Adipocyte (in vitro differentiated cells): ENCODE measurements around the gene AURKAIP1.

Source experiments
- DNase-seq: peaks from one replicate; pipeline ENCODE4 v3.0.0-alpha.2; 2015; ENCODE audit warnings: low read depth
- H3K27me3 ChIP-seq: replicated peaks from 2 replicates; pipeline ENCODE4 v1.7.0; 2013; ENCODE audit warnings: mild to moderate bottlenecking, low read length, moderate library complexity; ENCODE audit not compliant: control insufficient read depth, insufficient read depth
- H3K36me3 ChIP-seq: 2 replicates; pipeline ENCODE4 v1.7.0; 2013; ENCODE audit warnings: low read length, mild to moderate bottlenecking, moderate library complexity; ENCODE audit not compliant: control insufficient read depth, insufficient read depth, severe bottlenecking
- H3K4me1 ChIP-seq: 2 replicates; pipeline ENCODE4 v1.7.0; 2013; ENCODE audit warnings: mild to moderate bottlenecking, low read length, moderate library complexity; ENCODE audit not compliant: control insufficient read depth, insufficient read depth
- H3K4me3 ChIP-seq: 2 replicates; pipeline ENCODE4 v1.7.0; 2013; ENCODE audit warnings: mild to moderate bottlenecking, low read length, moderate library complexity
- H3K9ac ChIP-seq: 2 replicates; pipeline ENCODE4 v1.7.0; 2013; ENCODE audit warnings: mild to moderate bottlenecking, low read length, moderate library complexity
- H3K9me3 ChIP-seq: 2 replicates; pipeline ENCODE4 v1.7.0; 2013; ENCODE audit warnings: mild to moderate bottlenecking, low read length, moderate library complexity; ENCODE audit not compliant: control insufficient read depth

Gene AURKAIP1

DNA sequence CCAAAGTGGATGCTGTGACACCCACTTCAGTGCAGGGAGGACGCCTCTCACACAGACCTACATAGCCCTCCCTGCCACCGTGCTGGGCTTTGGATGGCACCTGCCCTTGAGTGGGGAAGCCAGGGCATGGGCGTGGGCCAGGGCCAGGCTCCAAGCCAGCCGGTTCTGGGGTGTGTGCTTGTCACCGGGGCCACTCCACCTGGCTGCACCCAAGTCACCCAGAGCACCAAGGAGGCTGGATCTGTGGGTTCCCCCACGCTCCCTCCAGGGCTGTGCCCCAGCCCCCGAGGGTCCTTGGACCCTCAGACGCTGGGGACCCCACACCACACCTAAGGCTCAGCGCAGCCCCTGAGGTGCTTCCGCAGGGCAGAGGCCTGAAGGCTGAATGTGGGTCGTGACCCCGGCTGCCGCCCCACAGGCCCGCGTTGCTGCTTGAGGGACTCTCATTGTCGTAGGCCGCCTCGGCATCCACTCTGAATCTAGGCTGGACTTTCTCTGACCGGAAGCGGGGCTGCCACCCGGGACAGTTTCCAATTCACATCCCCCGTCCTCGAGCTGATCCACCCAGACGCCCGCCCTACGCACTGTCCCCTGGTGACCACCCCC lies 18.1 kb downstream of the AURKAIP1 start:
- Histone ChIP-seq H3K9ac (peak overlapping the region; percentile 100), H3K4me1 (peaks cover 48% of the 10 kb centered on the region), H3K36me3 (peaks cover 26% of the 10 kb centered on the region), H3K27me3 (no peaks in the 10 kb centered on the region), H3K9me3 (no peaks in the 10 kb centered on the region), H3K4me3 (peak overlapping the region; percentile 89)
- DNase-seq = peak; percentile 55

DNA sequence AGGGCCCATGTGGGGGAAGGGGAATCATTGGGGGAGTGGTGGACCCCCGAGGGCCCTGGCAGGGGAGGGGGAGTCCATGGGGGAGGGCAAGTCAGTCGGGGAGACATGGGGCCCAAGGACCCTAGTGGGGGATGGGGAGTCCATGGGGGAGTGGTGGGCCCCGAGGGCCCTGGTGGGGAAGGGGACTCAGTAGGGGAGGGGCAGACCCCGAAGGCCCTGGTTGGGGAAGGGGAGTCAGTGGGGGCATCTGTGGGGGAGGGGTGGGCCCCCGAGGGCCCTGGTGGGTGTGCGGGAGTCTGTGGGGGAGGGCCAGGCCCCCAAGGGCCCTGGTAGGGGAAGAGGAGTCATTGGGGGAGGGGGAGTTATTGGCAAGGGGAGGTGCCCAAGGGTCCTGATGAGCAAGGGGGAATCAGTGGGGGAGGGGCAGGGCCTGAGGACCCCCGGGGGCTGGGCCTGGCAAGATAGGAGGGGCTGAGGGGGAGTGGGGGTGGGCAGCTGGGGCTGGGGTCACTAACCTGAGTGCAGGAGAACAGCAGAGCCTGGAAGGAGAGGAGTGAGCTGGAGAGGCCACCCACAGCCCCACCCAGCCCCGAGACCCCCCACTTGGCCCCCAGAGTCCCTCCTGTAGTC lies 18.7 kb downstream of the AURKAIP1 start:
- Histone ChIP-seq H3K4me1 (peaks cover 42% of the 10 kb centered on the region), H3K9me3 (no peaks in the 10 kb centered on the region), H3K27me3 (no peaks in the 10 kb centered on the region), H3K36me3 (peaks cover 26% of the 10 kb centered on the region), H3K4me3 (peak overlapping the region; percentile 89), H3K9ac (peak overlapping the region; percentile 100)
- DNase-seq = no peak

DNA sequence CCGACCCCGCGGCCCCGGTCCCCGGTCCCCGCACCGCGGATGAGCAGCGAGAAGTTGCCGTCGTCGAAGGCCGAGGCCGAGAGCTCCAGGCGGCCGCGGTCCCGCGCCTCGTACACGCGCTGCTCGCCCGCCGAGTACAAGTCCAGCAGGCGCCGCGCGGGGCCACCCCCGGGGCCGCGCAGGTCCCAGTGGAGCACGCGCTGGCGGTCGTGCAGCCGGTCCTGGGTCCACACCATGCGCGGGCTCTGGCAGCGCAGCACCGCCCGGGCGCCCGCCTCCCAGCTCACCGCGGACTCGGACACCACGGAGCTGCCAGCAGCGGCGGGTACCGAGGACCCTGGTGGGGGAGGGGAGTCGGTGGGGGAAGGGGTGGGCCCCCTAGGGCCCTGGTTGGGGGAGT lies 19.6 kb downstream of the AURKAIP1 start:
- Histone ChIP-seq H3K9ac (peak overlapping the region; percentile 34), H3K4me1 (peaks cover 36% of the 10 kb centered on the region), H3K4me3 (peak overlapping the region; percentile 58), H3K27me3 (no peaks in the 10 kb centered on the region), H3K9me3 (no peaks in the 10 kb centered on the region), H3K36me3 (peaks cover 26% of the 10 kb centered on the region)
- DNase-seq = peak; percentile 64

DNA sequence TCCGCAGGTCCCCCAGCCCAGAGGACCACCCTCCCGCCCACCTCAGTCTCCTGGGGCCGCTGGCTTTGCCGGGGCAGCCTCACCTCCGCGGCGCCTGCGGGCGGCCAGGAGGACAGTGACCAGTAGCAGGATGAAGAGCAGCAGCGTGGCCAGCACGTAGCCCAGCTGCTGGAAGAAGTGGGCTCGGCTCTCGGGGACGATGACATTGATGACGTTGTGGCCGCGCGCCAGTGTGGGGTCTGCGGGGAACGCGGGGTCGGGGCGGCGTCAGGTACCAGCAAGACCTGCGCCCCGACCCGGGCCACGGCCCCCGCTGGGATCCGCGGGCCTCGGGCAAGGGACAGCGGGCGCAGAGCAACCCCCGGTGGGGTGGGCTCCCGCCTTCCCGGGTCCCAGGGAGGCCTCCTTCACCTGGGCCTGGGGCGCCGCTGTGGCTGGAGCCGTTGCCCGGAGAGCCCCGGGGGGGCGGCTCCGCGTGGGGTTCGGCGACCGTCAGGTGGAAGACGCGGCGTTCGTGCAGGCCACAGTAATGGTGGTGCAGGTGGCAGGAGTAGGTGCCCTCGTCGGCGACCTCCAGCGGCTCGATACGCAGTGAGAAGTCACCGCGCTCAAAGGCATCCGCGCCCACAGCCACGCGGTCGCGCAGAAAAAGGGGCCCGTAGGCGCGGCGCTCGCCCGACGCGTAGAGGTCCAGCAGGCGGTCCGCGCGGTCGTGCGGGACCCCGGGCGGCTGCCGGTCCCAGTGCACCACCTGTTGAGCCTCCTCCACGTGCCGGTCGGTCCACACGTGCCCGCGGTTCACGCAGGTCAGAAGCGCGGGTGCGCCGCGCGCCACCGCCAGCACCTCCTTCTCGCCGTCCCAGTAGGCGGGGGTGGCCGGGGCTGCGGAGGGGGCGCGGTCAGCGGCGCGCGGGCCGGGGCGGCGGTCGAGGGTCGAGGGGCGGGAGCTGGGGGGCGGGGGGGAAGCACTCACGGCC lies 20.4 kb downstream of the AURKAIP1 start:
- Histone ChIP-seq H3K9ac (peak overlapping the region; percentile 58), H3K27me3 (no peaks in the 10 kb centered on the region), H3K4me3 (peak overlapping the region; percentile 61), H3K36me3 (peaks cover 26% of the 10 kb centered on the region), H3K4me1 (peaks cover 29% of the 10 kb centered on the region), H3K9me3 (no peaks in the 10 kb centered on the region)
- no peak for DNase-seq

DNA sequence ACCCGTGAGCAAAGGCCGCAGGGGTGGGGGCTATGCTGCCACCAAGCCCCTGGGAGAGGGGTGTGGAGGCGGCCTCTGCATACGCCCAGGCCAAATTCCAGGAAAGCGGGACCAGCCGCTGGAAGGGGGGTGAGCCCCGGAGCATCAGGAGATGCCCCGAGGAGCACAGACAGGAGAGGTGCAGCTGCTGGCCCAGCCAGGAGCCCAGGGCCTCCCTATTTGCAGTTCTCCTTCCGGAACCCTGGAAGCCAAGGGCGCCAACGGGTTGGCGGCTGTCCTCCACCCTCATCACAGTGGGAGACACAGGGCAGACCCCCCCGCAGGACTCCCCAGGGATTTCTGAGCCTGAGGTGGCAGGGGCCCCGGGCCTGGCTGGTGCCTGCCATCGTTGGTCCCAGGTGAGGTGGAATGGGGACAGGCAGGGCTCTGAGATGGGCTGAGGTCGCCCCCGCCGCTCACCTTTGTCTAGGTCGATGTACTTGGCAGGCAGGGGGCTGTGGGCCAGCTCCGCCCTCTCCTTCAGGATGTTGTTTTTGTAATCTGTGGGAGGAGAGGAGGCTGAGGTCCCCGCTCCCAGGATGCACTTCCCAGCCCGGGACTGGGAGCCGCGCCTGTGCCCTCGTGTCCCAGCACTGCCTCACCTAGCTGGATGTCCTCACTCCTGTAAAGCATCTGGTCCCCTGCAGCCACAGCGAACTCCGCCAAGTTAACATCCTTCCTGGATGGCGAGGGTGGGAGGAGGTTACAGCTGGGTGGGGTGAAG lies 21.4 kb downstream of the AURKAIP1 start:
- H3K9me3 ChIP-seq = no peaks in the 10 kb centered on the region
- no peak overlapping the region for H3K4me3 ChIP-seq
- no peak for DNase-seq
- H3K27me3 ChIP-seq = no peaks in the 10 kb centered on the region
- peaks cover 26% of the 10 kb centered on the region for H3K36me3 ChIP-seq
- H3K9ac ChIP-seq = peak overlapping the region; percentile 70
- H3K4me1 ChIP-seq = peaks cover 19% of the 10 kb centered on the region

DNA sequence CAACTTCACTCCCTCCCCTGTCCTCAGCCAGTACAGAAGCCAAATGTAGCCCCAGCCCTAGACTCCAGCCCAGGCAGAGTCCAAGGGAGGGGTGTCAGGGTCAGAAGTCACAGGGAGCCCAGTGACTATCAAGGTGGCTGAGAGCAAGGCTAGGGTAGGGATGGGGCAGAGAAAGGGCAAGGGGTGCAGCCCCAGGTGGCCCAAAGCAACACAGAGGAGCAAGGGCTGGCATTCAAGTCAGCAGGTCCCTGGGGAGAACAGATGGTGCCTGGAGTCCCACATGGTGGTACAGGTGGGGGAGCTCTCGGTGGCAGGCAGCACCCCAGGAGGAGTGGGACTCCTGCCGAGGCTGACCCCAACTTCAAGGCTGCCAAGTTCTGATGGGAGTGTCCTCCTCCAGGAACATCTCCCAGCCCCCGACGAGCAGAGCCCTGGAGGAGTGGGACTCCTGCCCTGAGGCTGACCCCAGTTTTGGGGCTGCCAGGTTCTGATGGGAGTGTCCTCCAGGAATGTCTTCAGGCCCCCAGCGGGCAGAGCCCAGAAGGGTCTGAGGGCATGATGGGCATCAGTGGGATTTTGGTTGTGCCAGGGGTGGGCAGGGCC lies 22.1 kb downstream of the AURKAIP1 start:
- peak overlapping the region; percentile 70 for H3K9ac ChIP-seq
- no peaks in the 10 kb centered on the region for H3K9me3 ChIP-seq
- DNase-seq = no peak
- peaks cover 26% of the 10 kb centered on the region for H3K36me3 ChIP-seq
- peaks cover 19% of the 10 kb centered on the region for H3K4me1 ChIP-seq
- H3K4me3 ChIP-seq = peak overlapping the region; percentile 28
- H3K27me3 ChIP-seq = no peaks in the 10 kb centered on the region

DNA sequence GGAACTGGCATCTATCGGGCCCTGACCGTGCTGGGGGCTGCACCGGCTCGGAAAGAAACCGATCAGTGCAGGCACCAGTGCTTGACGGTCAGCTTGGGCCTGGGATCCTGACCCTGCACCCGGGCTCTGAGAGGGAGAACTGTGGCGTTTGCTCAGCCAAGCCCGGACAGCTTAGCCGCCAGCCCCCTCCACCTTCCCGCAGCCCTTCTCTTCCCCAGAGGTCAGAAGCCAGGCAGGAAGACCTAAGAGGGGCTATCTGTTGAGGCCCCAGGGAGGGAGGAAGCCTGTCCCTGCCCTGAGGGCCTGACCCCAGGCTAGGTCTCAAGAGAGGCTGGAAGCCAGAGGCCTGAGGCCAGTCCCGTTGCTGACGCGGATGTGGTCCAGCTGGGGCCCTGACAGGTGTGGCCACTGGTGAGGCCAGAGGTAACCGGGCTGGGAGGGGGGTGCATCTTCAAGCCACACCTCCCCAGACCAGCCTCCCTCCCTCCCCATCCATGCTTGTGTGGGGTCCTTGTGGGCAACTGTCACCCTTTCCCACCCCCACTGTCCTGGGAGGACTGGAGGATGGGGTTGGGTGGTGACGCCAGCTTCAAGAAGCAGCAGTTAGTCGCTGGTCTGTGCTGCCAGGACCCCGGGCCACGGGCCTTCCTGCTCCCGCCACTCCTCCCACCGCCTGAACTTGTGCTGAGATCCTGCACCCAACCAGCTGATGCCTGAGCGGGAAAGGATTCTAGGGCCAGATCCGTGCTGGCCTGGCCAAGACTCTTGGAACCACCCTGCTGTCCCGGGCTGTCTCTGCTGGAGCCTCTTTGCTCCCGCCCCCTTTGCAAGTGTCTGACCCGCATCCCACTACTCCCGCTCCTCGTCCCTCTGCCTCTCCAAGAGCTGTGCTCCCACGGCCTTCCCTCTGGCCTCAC lies 23.2 kb downstream of the AURKAIP1 start:
- Histone ChIP-seq H3K4me1 (peaks cover 29% of the 10 kb centered on the region), H3K36me3 (peaks cover 26% of the 10 kb centered on the region), H3K4me3 (peak overlapping the region; percentile 28), H3K9ac (peak overlapping the region; percentile 70), H3K9me3 (no peaks in the 10 kb centered on the region), H3K27me3 (no peaks in the 10 kb centered on the region)
- DNase-seq = peak; percentile 48

DNA sequence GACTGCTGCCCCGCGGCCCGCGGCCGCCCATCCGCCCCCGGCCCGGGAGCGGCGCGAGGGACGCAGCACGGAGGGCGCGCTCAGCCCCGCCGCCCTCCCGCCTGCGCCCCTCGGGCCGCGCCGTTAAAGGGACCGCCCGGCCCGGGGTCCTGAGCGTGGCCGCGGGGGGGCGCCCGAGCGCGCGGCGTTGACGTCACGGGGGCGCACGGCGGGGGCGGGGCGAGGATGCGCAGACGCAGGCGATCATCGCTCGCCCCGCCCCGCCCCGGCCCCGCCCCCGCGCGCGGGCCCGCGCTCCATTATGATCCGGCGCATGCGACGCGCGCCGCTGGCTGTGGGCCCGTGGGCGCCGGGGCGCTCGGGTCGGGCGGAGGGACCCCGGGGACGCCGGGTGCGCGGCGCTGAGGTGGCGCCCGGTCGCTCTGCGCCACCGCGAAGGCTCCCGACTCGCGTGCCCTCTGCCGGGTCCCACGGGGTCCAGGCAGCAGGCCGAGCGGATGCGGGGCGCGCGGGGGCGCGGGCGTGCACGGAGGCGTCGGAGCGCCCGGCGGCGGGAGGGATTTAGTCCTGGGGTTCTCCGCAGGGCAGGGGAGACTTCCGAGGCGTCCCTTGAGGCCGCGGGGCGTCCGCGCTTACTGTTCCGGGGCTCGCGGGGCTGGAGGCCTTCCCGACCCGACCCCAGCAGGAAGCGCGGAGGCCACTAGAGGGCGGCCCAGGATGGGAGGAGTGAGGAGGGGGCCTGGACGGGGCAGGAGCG lies 25.6 kb downstream of the AURKAIP1 start, which contains the start of gene DVL1:
DVL1 (minus strand) TSS at position 163 of the 757 bp plus-strand sequence. CDS start 353 bp downstream, outside the sequence.
- Histone ChIP-seq H3K27me3 (no peaks in the 10 kb centered on the region), H3K4me3 (peak within 1 kb of the TSS; percentile 89), H3K4me1 (peaks cover 52% of the 10 kb centered on the region), H3K36me3 (peaks cover 22% of the 10 kb centered on the region), H3K9ac (peak within 1 kb of the TSS; percentile 89), H3K9me3 (no peaks in the 10 kb centered on the region)
- peak; percentile 81 for DNase-seq

DNA sequence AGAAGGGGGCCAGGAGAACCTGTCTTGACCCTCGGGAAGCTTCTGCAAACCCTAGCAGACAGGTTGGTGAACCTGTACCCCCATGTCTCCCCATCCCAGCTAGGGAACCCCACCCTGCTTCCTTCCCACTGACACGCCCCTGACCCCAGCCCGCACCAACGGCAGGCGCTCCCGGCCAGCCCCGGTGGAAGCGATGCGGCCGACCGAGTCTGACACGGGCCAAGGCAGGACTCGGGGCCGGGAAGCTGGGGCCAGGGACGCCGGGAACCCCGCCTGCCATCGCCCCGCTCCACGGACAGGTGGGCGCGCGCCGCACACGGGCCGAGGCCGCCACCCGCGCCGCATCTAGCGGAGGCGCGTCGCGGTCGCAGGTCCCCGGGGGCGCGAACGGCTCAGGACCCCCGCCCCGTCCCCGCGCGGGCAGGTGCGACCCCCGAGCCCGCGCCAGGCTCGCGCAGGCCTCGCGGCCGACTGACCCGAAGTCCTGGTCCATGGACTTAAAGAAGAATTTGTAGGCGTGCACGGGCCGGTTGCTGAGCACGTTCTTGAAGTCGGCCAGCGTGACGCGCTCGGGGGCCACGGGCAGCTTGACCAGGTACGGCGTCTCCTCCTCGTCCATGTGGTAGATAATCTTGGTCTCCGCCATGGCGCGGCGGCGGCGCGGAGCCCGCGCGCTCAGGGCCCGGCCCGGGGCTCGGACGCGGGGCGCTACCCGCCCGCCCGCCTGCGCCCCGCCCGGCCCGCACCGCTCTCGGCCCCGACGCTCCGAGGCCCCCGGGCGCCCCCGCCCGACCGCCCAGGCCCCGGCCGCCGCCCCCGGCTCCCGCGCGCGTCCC lies 26.4 kb downstream of the AURKAIP1 start:
- Histone ChIP-seq H3K4me3 (peak overlapping the region; percentile 89), H3K4me1 (peaks cover 53% of the 10 kb centered on the region), H3K36me3 (peaks cover 14% of the 10 kb centered on the region), H3K9ac (peak overlapping the region; percentile 89), H3K27me3 (no peaks in the 10 kb centered on the region), H3K9me3 (no peaks in the 10 kb centered on the region)
- DNase-seq = no peak
